HepG2 (cell line): ENCODE measurements around the gene KIF22. TPM values are rescaled to one million over a fixed set of nuclear protein-coding genes. Genes with fewer than 3 reads are reported as not detected.

Experiments used
- ATAC-seq: fragments of 200-7000 bp; cut with Tn5 transposase; 3 replicates; pipeline ENCODE4 v1.9.1; 2020; ENCODE audit warnings: mild to moderate bottlenecking, moderate library complexity
- BruUV-seq: library from RNA; stranded (reverse); fragments of 400-500 nt; replicated peaks from 2 replicates; lab custom pipeline; 2021; lab: Mats Ljungman, UMichigan
- CTCF ChIA-PET: fragments of 300-600 bp; formaldehyde crosslinking; extraction: SDS; loops from one replicate; lab custom pipeline; 2021; ENCODE audit warnings: low total read pairs, inconsistent platforms, low intra/inter-chr PET ratio; lab: Yijun Ruan, JAX
- POLR2A ChIA-PET: fragments of 350-600 bp; sonication (Branson Sonifier 250); formaldehyde crosslinking; loops from one replicate; lab custom pipeline; 2020; ENCODE audit warnings: antibody characterized with exemption, inconsistent platforms; lab: Yijun Ruan, JAX
- DNase-seq: peaks from one replicate; pipeline ENCODE4 v3.0.0-alpha.2; 2015; ENCODE audit warnings: low spot score
- FAIRE-seq: peaks from 3 replicates; lab custom pipeline; 2011; peaks lifted over from hg19 to GRCh38; lab: Jason Lieb, UNC
- H2AFZ ChIP-seq: one replicate; pipeline ENCODE4 v1.6.1; 2011; ENCODE audit warnings: low read length, inconsistent platforms
- H3K27ac ChIP-seq: fragments of 300-600 bp; 3 replicates; pipeline ENCODE4 v1.8.0; 2011; ENCODE audit warnings: mixed run types, mild to moderate bottlenecking, mixed read lengths, low read length, inconsistent platforms; ENCODE audit not compliant: insufficient read depth; ENCODE audit errors: extremely low read length
- H3K27me3 ChIP-seq, 2 experiments: fragments of 200-600 bp in 1 of 2; 2 replicates in 1 of 2; 3 replicates in 1 of 2; pipeline versions ENCODE4 v1.6.0 to v1.8.0; 2011; ENCODE audit warnings: low read length in 2 of 2, mild to moderate bottlenecking in 2 of 2, moderate library complexity in 2 of 2, inconsistent platforms in 1 of 2; ENCODE audit not compliant: insufficient read depth in 2 of 2, control insufficient read depth in 1 of 2
- H3K36me3 ChIP-seq, 2 experiments: fragments of 200-600 bp in 1 of 2; replicated peaks in 1 of 2; 2 replicates in 1 of 2; 3 replicates in 1 of 2; pipeline versions ENCODE4 v1.5.1 to v1.8.0; 2011; ENCODE audit warnings: low read length in 2 of 2, inconsistent platforms in 1 of 2; ENCODE audit not compliant: insufficient read depth in 2 of 2, control insufficient read depth in 1 of 2
- H3K4me1 ChIP-seq: 2 replicates; pipeline ENCODE4 v1.5.1; 2012; ENCODE audit warnings: low read length, inconsistent platforms; ENCODE audit not compliant: insufficient read depth
- H3K4me2 ChIP-seq: 2 replicates; pipeline ENCODE4 v1.6.0; 2011; ENCODE audit warnings: low read depth, low read length, inconsistent platforms
- H3K4me3 ChIP-seq, 3 experiments: fragments of 200-600 bp in 1 of 3; sonication (generic), shearing (Covaris generic) in 1 of 3; replicated peaks in 1 of 3; 2 replicates each; pipeline ENCODE4 v1.5.1; 2011 to 2016; ENCODE audit warnings: low read length in 3 of 3, inconsistent platforms in 2 of 3, low read depth in 2 of 3, mild to moderate bottlenecking in 2 of 3, control low read depth in 1 of 3, mixed read lengths in 1 of 3; ENCODE audit not compliant: insufficient read depth in 1 of 3
- H3K79me2 ChIP-seq: one replicate; pipeline ENCODE4 v1.6.1; 2011; ENCODE audit warnings: low read length, inconsistent platforms; ENCODE audit not compliant: insufficient read depth
- H3K9ac ChIP-seq: 2 replicates; pipeline ENCODE4 v1.6.0; 2011; ENCODE audit warnings: mild to moderate bottlenecking, low read depth, low read length, inconsistent platforms; ENCODE audit not compliant: insufficient read depth
- H3K9me3 ChIP-seq: 2 replicates; pipeline ENCODE4 v1.5.1; 2012; ENCODE audit warnings: mild to moderate bottlenecking, low read length
- H4K20me1 ChIP-seq: 2 replicates; pipeline ENCODE4 v1.6.0; 2011; ENCODE audit warnings: inconsistent platforms, mild to moderate bottlenecking, low read length, moderate library complexity; ENCODE audit not compliant: insufficient read depth
- MEF2D ChIP-seq: sonication (generic); formaldehyde crosslinking; IDR thresholded peaks from 2 replicates; pipeline ENCODE4 v1.5.1; 2020; ENCODE audit warnings: mild to moderate bottlenecking, missing genetic modification reagents
- YY1 ChIP-seq: IDR thresholded peaks from 2 replicates; pipeline ENCODE4 v1.6.1; 2011; ENCODE audit warnings: low read length, low read depth, moderate library complexity, mild to moderate bottlenecking; ENCODE audit not compliant: insufficient read depth, insufficient replicate concordance
- ZNF510 ChIP-seq: sonication (generic); formaldehyde crosslinking; IDR thresholded peaks from 2 replicates; pipeline ENCODE4 v1.4.0; 2020; ENCODE audit warnings: low read depth, mild to moderate bottlenecking, missing genetic modification reagents
- ZNF547 ChIP-seq: sonication (generic); formaldehyde crosslinking; IDR thresholded peaks from 2 replicates; pipeline ENCODE4 v1.5.1; 2020; ENCODE audit warnings: mild to moderate bottlenecking, missing genetic modification reagents
- WGBS: methylation state at CpG from one replicate; pipeline ENCODE4 v1.1.6; 2017; ENCODE audit warnings: low lambda C conversion rate; 5-methylcytosine and 5-hydroxymethylcytosine counted together
- in situ Hi-C: cut with HindIII; loops from 2 replicates; pipeline ENCODE4 v1.10.0; 2017; ENCODE audit warnings: low pct_unique_long_range_greater_than_20kb; ENCODE audit not compliant: extremely low pct_ligation_motif_present
- intact Hi-C: fragments of 100-400 bp; cut with micrococcal nuclease; formaldehyde crosslinking; loops from one replicate; pipeline ENCODE4 v1.10.0; 2022; ENCODE audit not compliant: unreplicated experiment
- polyA plus RNA-seq, 8 experiments: library from polyadenylated mRNA; depleted of rRNA in 3 of 8; stranded (reverse) in 7 of 8; unstranded in 1 of 8; fragments of >200 nt; fragmentation: Illumina TruSeq in 4 of 8; extraction: Trizol in 4 of 8; gene quantifications; 2 replicates each; pipeline versions ENCODE4 v1.2.1 to v1.2.3, GENCODE V29; 2011 to 2016; ENCODE audit warnings: low read depth in 4 of 8, missing spikeins in 1 of 8, mixed read lengths in 1 of 8; ENCODE audit not compliant: insufficient read depth in 1 of 8
- total RNA-seq, 5 experiments: library from RNA; depleted of rRNA; stranded (reverse); fragments of >200 nt; fragmentation: Illumina TruSeq; extraction: Trizol; gene quantifications; 2 replicates each; pipeline ENCODE4 v1.2.3, GENCODE V29; 2016; ENCODE audit warnings: low read depth in 1 of 5
- TF ChIP-seq, protein P1 (sequence below): sonication (generic); formaldehyde crosslinking; IDR thresholded peaks from 2 replicates; pipeline ENCODE4 v1.8.0; 2022; ENCODE audit warnings: missing genetic modification reagents, mild to moderate bottlenecking, borderline replicate concordance
- TF ChIP-seq, protein P2 (sequence below): IDR thresholded peaks from 2 replicates; pipeline ENCODE4 v1.6.1; 2018; ENCODE audit warnings: missing genetic modification reagents, mild to moderate bottlenecking, missing compliant biosample characterization

The KIF22 gene
- total and polyA plus RNA-seq, 2 of the 13 experiments (the other 11 are each of a cell fraction or from before 2014, with no cell fraction given), result 95.8 to 118 TPM

DNA sequence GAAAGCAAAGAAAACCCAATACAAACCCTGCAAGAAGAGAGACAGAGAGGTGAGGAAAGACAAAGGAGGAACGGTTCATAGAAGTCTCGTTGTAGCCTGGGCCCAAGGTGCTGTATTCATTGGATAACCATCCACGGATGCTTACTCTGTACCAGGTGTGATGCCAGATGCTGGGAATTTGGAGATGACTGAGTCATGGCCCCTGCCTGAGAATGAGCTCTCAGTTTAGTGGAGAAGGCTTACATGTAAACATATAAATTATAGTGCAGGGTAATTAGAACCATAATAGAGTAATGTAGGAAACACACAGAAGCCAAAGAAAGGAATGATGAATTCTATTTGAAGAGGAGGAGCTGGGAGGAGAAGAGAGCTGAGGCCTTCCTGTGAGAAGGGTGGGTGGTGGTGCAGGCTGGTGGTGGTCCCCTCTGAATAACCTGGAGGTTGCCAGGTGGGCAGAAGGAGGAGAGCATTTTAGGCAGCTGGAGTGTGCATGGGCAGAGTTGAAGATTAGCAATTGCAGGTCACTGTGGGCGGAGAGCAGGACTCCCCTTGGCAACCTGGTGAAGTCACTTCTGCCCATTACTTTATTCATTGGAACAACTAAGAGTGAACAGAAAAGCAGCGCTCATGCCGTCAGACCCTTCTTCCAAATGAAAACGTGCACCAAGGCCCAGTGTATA lies 20.2 kb upstream of the KIF22 start:
- no peak for ATAC-seq
- TF ChIP-seq YY1 (no peak), MEF2D (CRISPR knock-in tag) (no peak), ZNF510 (CRISPR knock-in tag) (no peak), ZNF547 (CRISPR knock-in tag) (no peak)
- TF ChIP-seq, protein P1, sequence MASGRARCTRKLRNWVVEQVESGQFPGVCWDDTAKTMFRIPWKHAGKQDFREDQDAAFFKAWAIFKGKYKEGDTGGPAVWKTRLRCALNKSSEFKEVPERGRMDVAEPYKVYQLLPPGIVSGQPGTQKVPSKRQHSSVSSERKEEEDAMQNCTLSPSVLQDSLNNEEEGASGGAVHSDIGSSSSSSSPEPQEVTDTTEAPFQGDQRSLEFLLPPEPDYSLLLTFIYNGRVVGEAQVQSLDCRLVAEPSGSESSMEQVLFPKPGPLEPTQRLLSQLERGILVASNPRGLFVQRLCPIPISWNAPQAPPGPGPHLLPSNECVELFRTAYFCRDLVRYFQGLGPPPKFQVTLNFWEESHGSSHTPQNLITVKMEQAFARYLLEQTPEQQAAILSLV (CRISPR knock-in tag), result no peak
- TF ChIP-seq, protein P2, sequence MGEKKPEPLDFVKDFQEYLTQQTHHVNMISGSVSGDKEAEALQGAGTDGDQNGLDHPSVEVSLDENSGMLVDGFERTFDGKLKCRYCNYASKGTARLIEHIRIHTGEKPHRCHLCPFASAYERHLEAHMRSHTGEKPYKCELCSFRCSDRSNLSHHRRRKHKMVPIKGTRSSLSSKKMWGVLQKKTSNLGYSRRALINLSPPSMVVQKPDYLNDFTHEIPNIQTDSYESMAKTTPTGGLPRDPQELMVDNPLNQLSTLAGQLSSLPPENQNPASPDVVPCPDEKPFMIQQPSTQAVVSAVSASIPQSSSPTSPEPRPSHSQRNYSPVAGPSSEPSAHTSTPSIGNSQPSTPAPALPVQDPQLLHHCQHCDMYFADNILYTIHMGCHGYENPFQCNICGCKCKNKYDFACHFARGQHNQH (CRISPR knock-in tag), result no peak
- TF ChIP-seq, all 625 proteins: peak for 0

More for the DNA sequence above, 20.2 kb upstream of the KIF22 start:
- 51% methylated on average over 7 of the region's 7 CpGs for WGBS
- ChIA-PET CTCF (no interaction called here), POLR2A (interaction anchor here (1.1 kb wide), 1 partner anchor 12 kb away, joined by 4 read pairs; no protein-coding TSS in a partner anchor)
- Histone ChIP-seq H3K27me3 (no peaks in the 10 kb centered on the region; a peak in 1 of 5 replicates), H2AFZ (no peak overlapping the region), H3K9ac (no peak overlapping the region), H4K20me1 (no peaks in the 10 kb centered on the region), H3K4me1 (peaks cover 68% of the 10 kb centered on the region), H3K27ac (no peak overlapping the region), H3K36me3 (no peaks in the 10 kb centered on the region), H3K79me2 (no peaks in the 10 kb centered on the region), H3K4me2 (no peak overlapping the region), H3K4me3 (no peak overlapping the region), H3K9me3 (no peaks in the 10 kb centered on the region)
- BruUV-seq, result no TSS peak
- no peak for DNase-seq
- no peak for FAIRE-seq
- intact Hi-C loops (no loop called here), in situ Hi-C loops (no loop called here)
